Naive thymus-derived CD4-positive, alpha-beta T cell (primary cell): Measurements from ENCODE around the gene STEEP1. TPM values are rescaled to one million over a fixed set of nuclear protein-coding genes. Genes with fewer than 3 reads are reported as not detected.

ENCODE experiments used
- ATAC-seq: fragments of 150-1000 bp; cut with Tn5 transposase; 2 replicates; pipeline ENCODE4 v1.10.0; 2021; ENCODE audit warnings: mild to moderate bottlenecking, moderate library complexity
- CTCF ChIA-PET: fragments of 350-600 bp; sonication (Branson Sonifier 250); formaldehyde crosslinking; loops from one replicate; lab custom pipeline; 2021; ENCODE audit warnings: antibody characterized with exemption; lab: Charles Lee
- POLR2A ChIA-PET: fragments of 350-600 bp; sonication (Branson Sonifier 250); formaldehyde crosslinking; loops from one replicate; lab custom pipeline; 2021; ENCODE audit warnings: antibody characterized with exemption, inconsistent platforms; lab: Charles Lee
- DNase-seq, 9 donors: peaks; one replicate each; pipeline versions ENCODE4 v3.0.0 to v3.0.0-alpha.2; 2020 to 2022; ENCODE audit warnings: mixed read lengths in 1 of 9
- H3K27ac ChIP-seq: one replicate; pipeline ENCODE4 v1.7.0; 2013; ENCODE audit warnings: mild to moderate bottlenecking, low read depth, low read length, moderate library complexity
- H3K27me3 ChIP-seq, 2 donors: one replicate each; pipeline ENCODE4 v1.7.0; 2013; ENCODE audit warnings: low read length in 2 of 2, mild to moderate bottlenecking in 2 of 2, moderate library complexity in 2 of 2; ENCODE audit not compliant: control insufficient read depth in 2 of 2, insufficient read depth in 2 of 2
- H3K36me3 ChIP-seq, 3 experiments: 1 replicate in 2 of 3; 2 replicates in 1 of 3; pipeline ENCODE4 v1.7.0; 2013; ENCODE audit warnings: low read length in 3 of 3, mild to moderate bottlenecking in 3 of 3, moderate library complexity in 1 of 3; ENCODE audit not compliant: insufficient read depth in 3 of 3, control insufficient read depth in 2 of 3
- H3K4me1 ChIP-seq, 2 donors: one replicate each; pipeline ENCODE4 v1.7.0; 2013; ENCODE audit warnings: low read length in 2 of 2, mild to moderate bottlenecking in 2 of 2, moderate library complexity in 1 of 2; ENCODE audit not compliant: control insufficient read depth in 2 of 2, insufficient read depth in 2 of 2
- H3K4me3 ChIP-seq: 2 replicates; pipeline ENCODE4 v1.7.0; 2013; ENCODE audit warnings: mild to moderate bottlenecking, low read length
- H3K9me3 ChIP-seq, 3 experiments: 1 replicate in 2 of 3; 2 replicates in 1 of 3; pipeline ENCODE4 v1.7.0; 2013; ENCODE audit warnings: low read length in 3 of 3; ENCODE audit not compliant: control insufficient read depth in 2 of 3
- H3K27ac Mint-ChIP-seq, 9 donors: one replicate each; pipeline ENCODE4 v1.8.0; 2020 to 2022; ENCODE audit warnings: mixed read lengths in 9 of 9, mild to moderate bottlenecking in 8 of 9, moderate library complexity in 5 of 9, inconsistent platforms in 2 of 9
- H3K27me3 Mint-ChIP-seq, 5 donors: one replicate each; pipeline ENCODE4 v1.8.0; 2021 to 2022; ENCODE audit warnings: mixed read lengths in 5 of 5, mild to moderate bottlenecking in 1 of 5
- H3K36me3 Mint-ChIP-seq, 5 donors: one replicate each; pipeline ENCODE4 v1.8.0; 2020 to 2022; ENCODE audit warnings: mixed read lengths in 5 of 5, mild to moderate bottlenecking in 3 of 5, inconsistent platforms in 1 of 5
- H3K4me1 Mint-ChIP-seq, 7 donors: one replicate each; pipeline ENCODE4 v1.8.0; 2020 to 2022; ENCODE audit warnings: mixed read lengths in 7 of 7, mild to moderate bottlenecking in 3 of 7, inconsistent platforms in 1 of 7
- H3K4me3 Mint-ChIP-seq, 10 donors: one replicate each; pipeline ENCODE4 v1.8.0; 2020 to 2022; ENCODE audit warnings: mild to moderate bottlenecking in 10 of 10, mixed read lengths in 10 of 10, moderate library complexity in 6 of 10, inconsistent platforms in 2 of 10
- H3K9me3 Mint-ChIP-seq, 11 donors: one replicate each; pipeline ENCODE4 v1.8.0; 2020 to 2022; ENCODE audit warnings: mixed read lengths in 11 of 11, mild to moderate bottlenecking in 4 of 11, inconsistent platforms in 1 of 11, moderate library complexity in 1 of 11
- intact Hi-C, 2 donors: fragments of 100-400 bp; cut with micrococcal nuclease; formaldehyde crosslinking; loops; one replicate each; pipeline ENCODE4 v1.15.1; 2023
- polyA plus RNA-seq, 2 donors: library from polyadenylated mRNA; unstranded; fragments of 300-500 nt; fragmentation: Illumina TruSeq; gene quantifications; one replicate each; pipeline ENCODE4 v1.2.3, GENCODE V29; 2021
- total RNA-seq, 6 experiments: library from RNA in 5 of 6; stranded (reverse) in 5 of 6; gene quantifications; 1 replicate in 5 of 6; 2 replicates in 1 of 6; pipeline ENCODE4 v1.2.3 and lab custom pipeline; 2021 to 2026

Gene STEEP1
- 10 to 100 TPM; 19.9 to 21.8 (median 20.9) TPM for total RNA-seq
- 10 to 100 TPM; 13.3 to 22.2 TPM for polyA plus RNA-seq
- 21.7 reads per million, percentile 52 among the genes with 10 or more reads in this experiment for total RNA-seq (lab: John Stamatoyannopoulos, UW)

- Mint-ChIP-seq H3K36me3 (peaks cover 0 to 5% (median 0%) of the 10 kb centered on the region in 5 donors), H3K27ac (peak within 1 kb of the TSS; percentile 86 to 97 (median 95)), H3K4me1 (peaks cover 11 to 30% (median 21%) of the 10 kb centered on the region in 7 donors), H3K27me3 (no peaks in the 10 kb centered on the region), H3K4me3 (peak within 1 kb of the TSS; percentile 86 to 95 (median 94)), H3K9me3 (peaks cover 0 to 2% (median 0%) of the 10 kb centered on the region in 11 donors)
- no peaks in the 10 kb centered on the region for H3K9me3 ChIP-seq
- H3K27me3 ChIP-seq = no peaks in the 10 kb centered on the region
- CTCF ChIA-PET = no interaction called here
- H3K36me3 ChIP-seq = peaks cover 0 to 6% (median 0%) of the 10 kb centered on the region in 3 experiments
- intact Hi-C loops = loop anchor here (1.0 to 2.0 kb wide), 3 partner anchors 9 to 96 kb away; partner anchors contain the start of genes NKRF (in 2 of the 2), UBE2A (in 2 of the 2) and SLC25A5 (in 1 of the 2)
- no peaks in the 10 kb centered on the region for H3K4me1 ChIP-seq
- peak; percentile 98 for ATAC-seq
- H3K4me3 ChIP-seq = peak within 1 kb of the TSS; percentile 85
- peak; percentile 60 to 87 (median 83) for DNase-seq
- H3K27ac ChIP-seq = peak within 1 kb of the TSS; percentile 82
- POLR2A ChIA-PET = interaction anchor here (0.7 to 1.3 kb wide), 4 partner anchors 9 to 124 kb away, joined by 3 to 7 read pairs (median 5); no protein-coding TSS in a partner anchor
These were observed at the start of gene STEEP1 for GRCh38 chrX:119565107-119565663. TSS of gene STEEP1 (minus strand) at chrX:119565409. CDS start at chrX:119565355, 54 bp downstream.

GRCh38 chrX:119614776-119615175, 49.6 kb upstream of the STEEP1 start:
- intact Hi-C loops = loop anchor here in 1 of 2 donors (1.0 kb wide), 1 partner anchor 8 kb away; the partner anchor contains the start of gene NKRF
- Mint-ChIP-seq H3K9me3 (peaks cover 0 to 8% (median 0%) of the 10 kb centered on the region in 11 donors), H3K36me3 (peaks cover 0 to 7% (median 4%) of the 10 kb centered on the region in 5 donors), H3K27me3 (no peaks in the 10 kb centered on the region), H3K4me3 (no peak overlapping the region), H3K4me1 (peaks cover 0 to 20% (median 10%) of the 10 kb centered on the region in 7 donors), H3K27ac (peak overlapping the region in 3 of 9 donors; percentile 33 to 76 (median 38))
- POLR2A ChIA-PET = interaction anchor here (0.8 to 1.6 kb wide), 2 partner anchors 8 to 62 kb away, joined by 3 to 4 read pairs; partner anchors contain the start of gene NKRF
- no peak overlapping the region for H3K27ac ChIP-seq
- CTCF ChIA-PET = interaction anchor here (0.6 kb wide), 1 partner anchor 76 kb away, joined by 3 read pairs; no protein-coding TSS in a partner anchor
- ATAC-seq = no peak
- H3K36me3 ChIP-seq = peaks cover 0 to 13% (median 0%) of the 10 kb centered on the region in 3 experiments
- no peaks in the 10 kb centered on the region for H3K27me3 ChIP-seq
- H3K4me1 ChIP-seq = no peaks in the 10 kb centered on the region
- no peak for DNase-seq
- no peak overlapping the region for H3K4me3 ChIP-seq
- no peaks in the 10 kb centered on the region for H3K9me3 ChIP-seq

- peaks cover 0 to 4% (median 0%) of the 10 kb centered on the region in 5 donors for H3K27me3 Mint-ChIP-seq
- peaks cover 0 to 6% (median 0%) of the 10 kb centered on the region in 11 donors for H3K9me3 Mint-ChIP-seq
- H3K27me3 ChIP-seq = no peaks in the 10 kb centered on the region
- peaks cover 5 to 11% of the 10 kb centered on the region in 2 donors for H3K4me1 ChIP-seq
- ChIA-PET CTCF (no interaction called here), POLR2A (interaction anchor here (0.7 to 3.2 kb wide), 10 partner anchors 7 to 264 kb away, joined by 3 to 17 read pairs (median 6); partner anchors contain the start of genes NDUFA1, RNF113A, RPL39 and SEPTIN6)
- no peaks in the 10 kb centered on the region for H3K9me3 ChIP-seq
- ATAC-seq (no peak), DNase-seq (no peak)
- H3K27ac Mint-ChIP-seq = peak overlapping the region; percentile 91 to 99 (median 98)
- H3K4me3 Mint-ChIP-seq = peak overlapping the region; percentile 91 to 100 (median 94)
- H3K4me1 Mint-ChIP-seq = peaks cover 6 to 43% (median 36%) of the 10 kb centered on the region in 7 donors
- peak overlapping the region; percentile 71 for H3K4me3 ChIP-seq
- peaks cover 0 to 7% (median 1%) of the 10 kb centered on the region in 5 donors for H3K36me3 Mint-ChIP-seq
- intact Hi-C loops = loop anchor here (2.0 to 5.0 kb wide), 7 partner anchors 42 to 265 kb away; partner anchors contain the start of genes NDUFA1 (in 2 of the 2), RNF113A (in 2 of the 2), STEEP1 (in 2 of the 2) and SEPTIN6 (in 1 of the 2)
- peak overlapping the region; percentile 90 for H3K27ac ChIP-seq
- H3K36me3 ChIP-seq = no peaks in the 10 kb centered on the region
These were observed 41.8 kb upstream of the STEEP1 start for GRCh38 chrX:119607018-119607389.

GRCh38 chrX:119606280-119607017, 41.2 kb upstream of the STEEP1 start, which contains the start of gene NKRF:
TSS of gene NKRF (minus strand) at chrX:119606424.
- ChIA-PET POLR2A (interaction anchor here (0.5 to 3.2 kb wide), 22 partner anchors 8 to 692 kb away, joined by 3 to 17 read pairs (median 4); partner anchors contain the start of genes NDUFA1, RNF113A, RPL39 and SEPTIN6), CTCF (no interaction called here)
- H3K4me1 ChIP-seq = peaks cover 5 to 11% of the 10 kb centered on the region in 2 donors
- Mint-ChIP-seq H3K9me3 (peaks cover 0 to 6% (median 0%) of the 10 kb centered on the region in 11 donors), H3K4me3 (peak within 1 kb of the TSS; percentile 93 to 100 (median 94)), H3K36me3 (peaks cover 0 to 11% (median 4%) of the 10 kb centered on the region in 5 donors), H3K27me3 (peaks cover 0 to 4% (median 0%) of the 10 kb centered on the region in 5 donors), H3K27ac (peak within 1 kb of the TSS; percentile 91 to 99 (median 98)), H3K4me1 (peaks cover 6 to 48% (median 39%) of the 10 kb centered on the region in 7 donors)
- ATAC-seq (peak; percentile 88), DNase-seq (peak; percentile 76 to 92 (median 88))
- H3K36me3 ChIP-seq = no peaks in the 10 kb centered on the region
- peak within 1 kb of the TSS; percentile 90 for H3K27ac ChIP-seq
- no peaks in the 10 kb centered on the region for H3K9me3 ChIP-seq
- intact Hi-C loops = loop anchor here (1.0 to 5.0 kb wide), 14 partner anchors 9 to 266 kb away; partner anchors contain the start of genes NDUFA1 (in 2 of the 2), RNF113A (in 2 of the 2), RPL39 (in 2 of the 2) and STEEP1 (in 2 of the 2)
- H3K4me3 ChIP-seq = peak within 1 kb of the TSS; percentile 71
- no peaks in the 10 kb centered on the region for H3K27me3 ChIP-seq

- peaks cover 6 to 48% (median 39%) of the 10 kb centered on the region in 7 donors for H3K4me1 Mint-ChIP-seq
- Histone ChIP-seq H3K4me3 (peak overlapping the region; percentile 71), H3K4me1 (peaks cover 5 to 11% of the 10 kb centered on the region in 2 donors), H3K36me3 (no peaks in the 10 kb centered on the region), H3K27ac (peak overlapping the region; percentile 90), H3K27me3 (no peaks in the 10 kb centered on the region), H3K9me3 (no peaks in the 10 kb centered on the region)
- DNase-seq = peak in 5 of 9 donors; percentile 9 to 60 (median 39)
- peak overlapping the region; percentile 91 to 99 (median 98) for H3K27ac Mint-ChIP-seq
- peaks cover 0 to 11% (median 4%) of the 10 kb centered on the region in 5 donors for H3K36me3 Mint-ChIP-seq
- H3K4me3 Mint-ChIP-seq = peak overlapping the region; percentile 93 to 100 (median 94)
- ChIA-PET CTCF (no interaction called here), POLR2A (interaction anchor here (0.5 to 3.2 kb wide), 24 partner anchors 9 to 268 kb away, joined by 3 to 17 read pairs (median 4); partner anchors contain the start of genes NDUFA1, RNF113A, RPL39 and SEPTIN6)
- H3K9me3 Mint-ChIP-seq = peaks cover 0 to 6% (median 0%) of the 10 kb centered on the region in 11 donors
- intact Hi-C loops = loop anchor here (1.0 to 5.0 kb wide), 15 partner anchors 10 to 267 kb away; partner anchors contain the start of genes NDUFA1 (in 2 of the 2), RNF113A (in 2 of the 2), RPL39 (in 2 of the 2) and STEEP1 (in 2 of the 2)
- ATAC-seq = peak; percentile 65
- peaks cover 0 to 4% (median 0%) of the 10 kb centered on the region in 5 donors for H3K27me3 Mint-ChIP-seq
These were observed 40.5 kb upstream of the STEEP1 start for GRCh38 chrX:119605464-119606279.
